Activated naive CD4-positive, alpha-beta T cell treated with anti-CD3 and anti-CD28 coated beads for 36 hours (primary cell): Measurements from ENCODE around the gene DGKD. TPM values are rescaled to one million over a fixed set of nuclear protein-coding genes. Genes with fewer than 3 reads are reported as not detected.
A peak's percentile ranks its signal among the peaks of the same experiment; 100 is the strongest.
"Not testable (repeated sequence)": the region's sequence is repeated elsewhere in the genome, so short reads cannot be mapped to it uniquely, and the experiment has no call there.

ENCODE experiments used
- CTCF ChIA-PET: fragments of 350-600 bp; sonication (Branson Sonifier 250); formaldehyde crosslinking; loops from one replicate; lab custom pipeline; 2021; ENCODE audit warnings: antibody characterized with exemption; lab: Charles Lee
- DNase-seq: peaks from one replicate; pipeline ENCODE4 v3.0.0-alpha.2; 2020
- H3K27ac Mint-ChIP-seq: one replicate; pipeline ENCODE4 v1.8.0; 2021; ENCODE audit warnings: mild to moderate bottlenecking, mixed read lengths
- H3K27me3 Mint-ChIP-seq: one replicate; pipeline ENCODE4 v1.8.0; 2021; ENCODE audit warnings: low read depth, mixed read lengths
- H3K36me3 Mint-ChIP-seq: one replicate; pipeline ENCODE4 v1.8.0; 2021; ENCODE audit warnings: low read depth, mixed read lengths
- H3K4me1 Mint-ChIP-seq: one replicate; pipeline ENCODE4 v1.8.0; 2021; ENCODE audit warnings: low read depth, mixed read lengths
- H3K4me3 Mint-ChIP-seq: one replicate; pipeline ENCODE4 v1.8.0; 2021; ENCODE audit warnings: mild to moderate bottlenecking, moderate library complexity, mixed read lengths
- H3K9me3 Mint-ChIP-seq: one replicate; pipeline ENCODE4 v1.8.0; 2021; ENCODE audit warnings: mixed read lengths
- intact Hi-C: fragments of 100-400 bp; cut with micrococcal nuclease; formaldehyde crosslinking; loops from one replicate; pipeline ENCODE4 v1.15.1; 2023
- total RNA-seq, 2 experiments: library from RNA; stranded (reverse); gene quantifications; one replicate each; pipeline ENCODE4 v1.2.3, GENCODE V29; 2021

DGKD gene
- total RNA-seq, 2 experiments from 2014 or later, result 68.9 to 72.3 TPM

- DNase-seq, result no peak
- CTCF ChIA-PET, result no interaction called here
- Mint-ChIP-seq H3K9me3 (no peaks in the 10 kb centered on the region), H3K4me3 (no peak overlapping the region), H3K27ac (no peak overlapping the region), H3K4me1 (peaks cover 2% of the 10 kb centered on the region), H3K27me3 (no peaks in the 10 kb centered on the region), H3K36me3 (no peaks in the 10 kb centered on the region)
- intact Hi-C loops, result no loop called here
These were observed 28.5 kb upstream of the DGKD start for GRCh38 chr2:233325814-233326213.

GRCh38 chr2:233326500-233326899 lies 27.8 kb upstream of the DGKD start:
- Mint-ChIP-seq H3K36me3 (no peaks in the 10 kb centered on the region), H3K27ac (no peak overlapping the region)
- intact Hi-C loops, result no loop called here

GRCh38 chr2:233328922-233329321 lies 25.4 kb upstream of the DGKD start:
- intact Hi-C loops, result no loop called here
- Mint-ChIP-seq H3K4me3 (no peak overlapping the region), H3K4me1 (peaks cover 18% of the 10 kb centered on the region), H3K36me3 (peaks cover 2% of the 10 kb centered on the region), H3K9me3 (no peaks in the 10 kb centered on the region), H3K27ac (no peak overlapping the region), H3K27me3 (no peaks in the 10 kb centered on the region)
- DNase-seq, result no peak
- CTCF ChIA-PET, result interaction anchor here (0.7 kb wide), 1 partner anchor 695 kb away, joined by 3 read pairs; no protein-coding TSS in a partner anchor

More at GRCh38 chr2:233326500-233326899, 27.8 kb upstream of the DGKD start:
- Mint-ChIP-seq H3K9me3 (no peaks in the 10 kb centered on the region), H3K27me3 (no peaks in the 10 kb centered on the region), H3K4me1 (peaks cover 8% of the 10 kb centered on the region), H3K4me3 (no peak overlapping the region)
- CTCF ChIA-PET, result no interaction called here
- DNase-seq, result no peak

- no peak for DNase-seq
- Mint-ChIP-seq H3K9me3 (no peaks in the 10 kb centered on the region), H3K4me3 (no peak overlapping the region), H3K27me3 (no peaks in the 10 kb centered on the region), H3K27ac (no peak overlapping the region), H3K36me3 (peaks cover 2% of the 10 kb centered on the region), H3K4me1 (peaks cover 20% of the 10 kb centered on the region)
- intact Hi-C loops, result loop anchor here (2.0 kb wide), 2 partner anchors 21 to 61 kb away; no protein-coding TSS in a partner anchor
- CTCF ChIA-PET, result no interaction called here
These were observed 24.7 kb upstream of the DGKD start for GRCh38 chr2:233329489-233330135.

- CTCF ChIA-PET, result interaction anchor here (0.8 to 1.6 kb wide), 3 partner anchors 22 to 211 kb away, joined by 3 to 4 read pairs (median 3); partner anchors contain the start of gene DGKD
- intact Hi-C loops, result loop anchor here (2.0 kb wide), 2 partner anchors 19 to 63 kb away; no protein-coding TSS in a partner anchor
- Mint-ChIP-seq H3K4me1 (peaks cover 20% of the 10 kb centered on the region), H3K36me3 (peaks cover 2% of the 10 kb centered on the region), H3K27me3 (no peaks in the 10 kb centered on the region), H3K9me3 (no peaks in the 10 kb centered on the region), H3K4me3 (peak overlapping the region; percentile 63), H3K27ac (peak overlapping the region; percentile 88)
- peak; percentile 78 for DNase-seq
These were observed 22.8 kb upstream of the DGKD start for GRCh38 chr2:233331536-233331935.

GRCh38 chr2:233332125-233332524 lies 22.2 kb upstream of the DGKD start:
- Mint-ChIP-seq H3K9me3 (no peaks in the 10 kb centered on the region), H3K4me1 (peaks cover 20% of the 10 kb centered on the region), H3K27me3 (no peaks in the 10 kb centered on the region), H3K27ac (peak overlapping the region; percentile 88), H3K4me3 (no peak overlapping the region), H3K36me3 (peaks cover 2% of the 10 kb centered on the region)
- intact Hi-C loops, result no loop called here
- CTCF ChIA-PET, result interaction anchor here (0.7 to 1.6 kb wide), 4 partner anchors 22 to 211 kb away, joined by 3 to 7 read pairs (median 4); partner anchors contain the start of gene DGKD
- no peak for DNase-seq

GRCh38 chr2:233334915-233335314 lies 19.4 kb upstream of the DGKD start:
- no peaks in the 10 kb centered on the region for H3K9me3 Mint-ChIP-seq
- H3K27ac Mint-ChIP-seq, result no peak overlapping the region
- peaks cover 25% of the 10 kb centered on the region for H3K4me1 Mint-ChIP-seq
- H3K4me3 Mint-ChIP-seq, result no peak overlapping the region
- peaks cover 2% of the 10 kb centered on the region for H3K36me3 Mint-ChIP-seq
- DNase-seq, result no peak
- CTCF ChIA-PET, result interaction anchor here (1.0 kb wide), 1 partner anchor 13 kb away, joined by 3 read pairs; no protein-coding TSS in a partner anchor
- no peaks in the 10 kb centered on the region for H3K27me3 Mint-ChIP-seq
- intact Hi-C loops, result no loop called here

- H3K27ac Mint-ChIP-seq, H3K4me3 Mint-ChIP-seq, H3K36me3 Mint-ChIP-seq, DNase-seq, intact Hi-C loops, CTCF ChIA-PET, H3K9me3 Mint-ChIP-seq, H3K27me3 Mint-ChIP-seq: not testable (repeated sequence)
- H3K4me1 Mint-ChIP-seq, result peaks cover 23% of the 10 kb centered on the region
These were observed 18.2 kb upstream of the DGKD start for GRCh38 chr2:233336091-233336490.

GRCh38 chr2:233336541-233336940 lies 17.8 kb upstream of the DGKD start:
- Mint-ChIP-seq H3K4me1 (peaks cover 18% of the 10 kb centered on the region), H3K36me3 (peaks cover 2% of the 10 kb centered on the region), H3K4me3 (no peak overlapping the region), H3K27me3 (no peaks in the 10 kb centered on the region), H3K9me3 (no peaks in the 10 kb centered on the region), H3K27ac (no peak overlapping the region)
- CTCF ChIA-PET, result no interaction called here
- intact Hi-C loops, result no loop called here
- no peak for DNase-seq

GRCh38 chr2:233338046-233338445 lies 16.2 kb upstream of the DGKD start:
- Mint-ChIP-seq H3K9me3 (no peaks in the 10 kb centered on the region), H3K36me3 (no peaks in the 10 kb centered on the region), H3K4me3 (no peak overlapping the region), H3K4me1 (peaks cover 11% of the 10 kb centered on the region), H3K27ac (no peak overlapping the region), H3K27me3 (no peaks in the 10 kb centered on the region)
- CTCF ChIA-PET, result interaction anchor here (0.9 kb wide), 1 partner anchor 16 kb away, joined by 3 read pairs; no protein-coding TSS in a partner anchor
- no peak for DNase-seq
- intact Hi-C loops, result no loop called here

- H3K27ac Mint-ChIP-seq, result no peak overlapping the region
- intact Hi-C loops, result no loop called here
- H3K9me3 Mint-ChIP-seq, result no peaks in the 10 kb centered on the region
- H3K27me3 Mint-ChIP-seq, result no peaks in the 10 kb centered on the region
- H3K36me3 Mint-ChIP-seq, result no peaks in the 10 kb centered on the region
- no peak for DNase-seq
- H3K4me1 Mint-ChIP-seq, result peaks cover 9% of the 10 kb centered on the region
- CTCF ChIA-PET, result interaction anchor here (0.6 kb wide), 1 partner anchor 98 kb away, joined by 5 read pairs; no protein-coding TSS in a partner anchor
- H3K4me3 Mint-ChIP-seq, result no peak overlapping the region
These were observed 15.4 kb upstream of the DGKD start for GRCh38 chr2:233338812-233339368.

- intact Hi-C loops, result no loop called here
- Mint-ChIP-seq H3K27me3 (no peaks in the 10 kb centered on the region), H3K4me1 (peaks cover 7% of the 10 kb centered on the region), H3K36me3 (no peaks in the 10 kb centered on the region), H3K27ac (no peak overlapping the region), H3K9me3 (no peaks in the 10 kb centered on the region), H3K4me3 (no peak overlapping the region)
- CTCF ChIA-PET, result no interaction called here
- DNase-seq, result no peak
These were observed 14.9 kb upstream of the DGKD start for GRCh38 chr2:233339427-233339826.
